Adrenal gland (tissue), 5 donors: Measurements from ENCODE around the gene NIBAN1.

Experiments used
- CTCF ChIP-seq, 6 experiments: fragments of 450-650 bp in 4 of 6; fragments of 200-600 bp in 2 of 6; sonication (generic) in 1 of 6; IDR thresholded peaks; 1 replicate in 5 of 6; 2 replicates in 1 of 6; pipeline versions ENCODE4 v1.5.1 to v1.8.0; 2016 to 2021; ENCODE audit warnings: antibody characterized with exemption in 6 of 6, mild to moderate bottlenecking in 2 of 6, moderate library complexity in 1 of 6
- POLR2A ChIP-seq, 2 donors: fragments of 450-650 bp; IDR thresholded peaks; one replicate each; pipeline ENCODE4 v1.6.1; 2017; ENCODE audit warnings: antibody characterized with exemption in 2 of 2, mild to moderate bottlenecking in 2 of 2, moderate library complexity in 1 of 2
- donor health status: DM: no; HTN: no; CAD: no.

- no peak for TF ChIP-seq CTCF (IDR thresholded peaks at IDR 0.05)
- TF ChIP-seq POLR2A (IDR thresholded peaks at IDR 0.05), result no peak
Observed at GRCh38 chr1:184937729-184938128, 36.6 kb downstream of the NIBAN1 start.
